Midbrain (tissue), 1 donor: ENCODE measurements around the gene STUM.

Source experiments
- DNase-seq: peaks from one replicate; lab custom pipeline; 2025; lab: John Stamatoyannopoulos, UW

STUM gene

GRCh38 chr1:226533220-226533619 is 15.3 kb upstream of the STUM start:
- no peak for DNase-seq

- no peak for DNase-seq
Observed at GRCh38 chr1:226534098-226534497, 14.5 kb upstream of the STUM start.

GRCh38 chr1:226534645-226535044 is 13.9 kb upstream of the STUM start:
- no peak for DNase-seq

- DNase-seq: no peak
Observed at GRCh38 chr1:226535666-226536065, 12.9 kb upstream of the STUM start.

DNA sequence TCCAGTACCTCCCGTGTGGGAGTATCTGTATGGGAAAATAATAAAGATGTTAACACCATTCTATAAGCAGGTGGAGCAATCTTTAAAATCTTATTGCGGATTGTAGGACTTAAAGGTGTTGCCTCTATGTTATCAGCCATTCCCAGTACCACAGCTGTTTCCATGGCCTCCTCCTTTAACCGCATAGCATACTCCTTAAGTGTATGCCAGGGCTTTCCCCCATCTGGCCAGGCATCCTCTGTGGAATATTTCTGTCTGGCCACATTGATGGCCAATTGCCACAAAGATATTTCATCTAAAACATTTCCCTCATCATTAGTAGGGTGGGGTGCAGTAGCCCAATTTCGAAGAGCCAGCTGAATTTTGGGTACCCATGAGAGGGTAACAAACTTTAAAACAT is 7.3 kb upstream of the STUM start:
- DNase-seq: no peak

DNA sequence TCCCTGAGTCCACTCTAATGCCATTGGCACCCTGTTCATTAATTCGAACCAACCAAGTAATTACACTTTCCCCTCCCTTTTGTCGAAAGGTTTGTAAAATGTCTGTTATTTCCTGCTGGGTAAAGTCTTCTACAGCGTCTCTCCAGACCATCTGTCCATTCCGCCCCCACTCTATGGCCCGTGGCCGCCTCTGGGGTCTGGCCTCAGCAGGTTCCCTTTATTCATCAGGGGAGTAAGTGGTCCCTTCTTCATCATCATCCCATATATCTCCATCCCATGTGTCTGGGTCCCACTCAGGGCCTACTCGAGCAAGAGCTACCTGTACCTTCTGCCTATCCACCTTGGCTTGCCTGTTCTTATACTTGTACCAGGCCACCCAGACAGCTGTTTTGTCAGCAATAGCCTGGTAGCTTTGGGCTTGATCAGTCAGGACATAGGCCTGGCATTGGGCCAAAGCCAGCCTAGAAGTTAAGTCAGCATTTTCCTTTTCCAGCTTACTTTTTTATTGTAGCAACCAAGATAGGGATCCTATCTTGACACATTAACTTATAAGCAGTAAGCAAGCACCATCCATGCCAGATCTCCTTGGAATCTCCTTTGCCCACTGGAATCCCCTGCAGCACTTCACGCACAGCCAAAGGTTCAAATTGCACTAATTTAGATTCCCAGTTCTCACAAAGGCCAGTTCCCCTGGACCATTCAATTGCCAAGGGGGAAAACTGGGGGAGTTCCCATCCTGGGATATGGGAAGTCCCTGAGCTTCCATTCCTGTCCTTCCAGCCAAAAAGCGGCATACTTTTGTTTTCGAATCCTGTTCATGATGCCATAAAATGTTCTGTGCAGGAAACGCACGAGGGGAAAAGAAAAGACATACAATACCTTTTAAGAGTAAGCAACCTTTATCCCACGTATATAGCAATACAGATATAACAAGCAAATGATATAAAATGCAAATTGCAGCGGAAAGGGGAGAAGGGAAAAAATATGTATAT is 6.6 kb upstream of the STUM start:
- no peak for DNase-seq

DNA sequence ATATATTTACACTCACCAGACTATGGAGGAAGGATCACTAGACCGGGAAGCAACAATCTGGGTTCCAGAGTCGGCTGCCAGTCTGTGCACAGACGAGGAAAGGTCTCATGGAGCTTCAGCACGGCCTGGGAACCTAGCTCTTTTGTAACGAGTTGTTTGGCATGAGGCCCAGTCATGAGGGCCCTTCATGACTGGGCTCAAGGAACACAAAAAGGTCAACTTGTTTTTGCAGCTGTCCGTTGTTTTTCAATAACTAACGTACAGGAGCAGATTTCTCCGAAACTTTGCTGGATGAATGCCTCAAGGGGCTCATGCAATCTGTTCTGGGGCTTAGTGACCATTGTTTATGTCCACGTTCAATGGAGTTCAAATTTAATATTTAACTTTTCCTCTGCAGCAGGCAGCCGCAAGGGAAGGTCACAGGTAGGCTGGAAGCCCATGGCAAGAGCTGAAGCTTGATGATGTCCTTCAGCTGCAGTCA is 5.9 kb upstream of the STUM start:
- no peak for DNase-seq

- no peak for DNase-seq
Observed at GRCh38 chr1:226545836-226546596, 2.5 kb upstream of the STUM start.

GRCh38 chr1:226546926-226547325 is 1.6 kb upstream of the STUM start:
- no peak for DNase-seq

DNA sequence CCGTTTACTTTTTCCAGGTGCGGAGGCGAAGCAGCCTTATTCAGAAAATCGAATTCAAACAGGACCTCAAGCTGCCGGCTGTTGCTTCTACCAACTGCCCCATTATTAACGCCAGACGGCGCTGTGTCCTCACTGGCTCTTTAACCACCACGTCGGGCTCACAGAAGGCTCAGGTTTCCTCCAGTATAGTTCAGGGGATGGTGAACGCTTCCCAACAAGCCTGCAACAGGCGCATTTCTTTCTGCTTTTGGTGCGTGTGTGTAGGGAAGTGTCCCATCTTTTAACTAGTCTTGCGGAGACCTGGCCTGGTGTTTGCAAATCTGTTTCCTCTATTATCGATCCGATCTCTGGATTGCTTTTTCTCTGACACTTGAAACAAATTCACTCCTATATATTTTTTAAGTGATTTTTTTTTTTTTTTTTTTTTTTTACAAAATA is 791 bp upstream of the STUM start:
- peak; percentile 80 for DNase-seq

GRCh38 chr1:226549094-226549936 is 751 bp downstream of the STUM start:
- no peak for DNase-seq

DNA sequence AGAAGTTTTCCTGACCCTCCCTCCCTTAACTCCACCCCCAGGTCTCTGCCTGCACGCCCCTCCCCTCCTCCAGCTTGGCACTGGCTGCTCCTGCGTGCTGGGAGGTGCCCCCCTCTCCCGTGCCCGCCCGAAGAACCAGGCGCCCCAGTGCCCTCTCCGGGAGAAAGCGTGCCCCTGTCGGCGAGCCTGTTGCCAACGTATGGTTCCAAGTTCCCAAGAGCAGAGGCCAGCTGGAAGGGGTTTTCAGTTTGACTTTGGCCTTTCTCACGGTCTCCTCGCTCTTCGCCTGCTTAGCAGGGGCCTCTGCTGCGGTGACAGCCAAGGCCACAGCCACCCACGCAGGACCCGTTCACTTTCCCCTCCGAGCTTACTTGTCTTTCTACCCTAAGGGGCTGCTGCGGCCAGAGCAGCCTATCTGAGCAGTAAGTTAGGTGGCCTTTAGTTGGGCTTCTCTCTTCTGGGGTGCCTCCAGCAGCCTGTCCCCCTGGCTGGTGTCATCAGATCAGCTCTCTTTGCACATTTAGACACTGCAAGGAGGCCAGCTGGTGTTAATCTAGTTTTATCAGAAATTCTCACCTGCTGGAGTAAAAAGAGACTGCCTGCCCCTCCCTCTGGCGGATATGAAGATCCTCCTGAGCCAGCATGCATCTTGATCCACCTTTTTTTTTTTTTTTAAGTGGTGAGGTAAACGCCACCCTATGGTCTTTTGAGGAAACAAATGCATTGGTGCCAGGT is 1.5 kb downstream of the STUM start:
- DNase-seq: peak; percentile 55

- DNase-seq: no peak
Observed at GRCh38 chr1:226550672-226551041, 2.1 kb downstream of the STUM start.

DNA sequence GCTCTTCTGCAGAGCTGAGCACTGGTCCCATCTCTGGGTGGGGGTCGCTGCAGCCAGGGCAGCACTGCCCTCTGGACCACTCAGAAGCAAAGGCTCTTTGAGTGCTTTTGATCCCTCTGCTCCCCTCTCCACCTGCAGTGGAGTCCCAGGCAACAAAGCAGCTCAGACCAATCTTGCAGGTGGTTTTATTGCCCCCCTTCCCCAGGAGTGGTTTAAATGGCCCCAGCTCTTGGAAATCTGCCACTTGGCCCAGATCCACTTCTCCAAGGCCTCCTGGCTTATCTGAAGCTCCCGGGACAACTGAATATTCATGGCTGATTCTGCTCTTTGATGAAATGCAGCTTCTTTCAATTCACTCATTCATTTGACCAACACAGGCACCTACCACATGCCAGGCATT is 2.7 kb downstream of the STUM start:
- no peak for DNase-seq

DNA sequence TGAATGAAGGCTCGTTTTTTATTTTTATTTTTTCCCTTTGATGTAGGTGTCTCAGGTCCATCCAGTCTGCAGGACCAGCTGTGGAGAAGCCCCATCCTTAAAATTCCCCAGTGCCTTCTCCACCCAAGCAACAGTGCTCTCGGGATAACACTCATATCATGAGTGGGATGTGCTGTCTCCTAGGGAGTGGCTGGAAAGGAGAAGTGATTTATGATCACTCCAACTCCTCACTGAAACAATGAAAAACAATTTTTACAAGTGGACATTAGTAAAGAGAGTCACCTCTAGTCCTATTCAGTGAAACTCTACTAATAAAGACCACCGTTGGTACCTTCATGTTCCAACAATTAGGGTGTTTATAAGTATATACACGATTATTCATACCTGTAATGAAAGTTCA is 3.5 kb downstream of the STUM start:
- DNase-seq: no peak

- no peak for DNase-seq
Observed at GRCh38 chr1:226553266-226553923, 4.8 kb downstream of the STUM start.

DNA sequence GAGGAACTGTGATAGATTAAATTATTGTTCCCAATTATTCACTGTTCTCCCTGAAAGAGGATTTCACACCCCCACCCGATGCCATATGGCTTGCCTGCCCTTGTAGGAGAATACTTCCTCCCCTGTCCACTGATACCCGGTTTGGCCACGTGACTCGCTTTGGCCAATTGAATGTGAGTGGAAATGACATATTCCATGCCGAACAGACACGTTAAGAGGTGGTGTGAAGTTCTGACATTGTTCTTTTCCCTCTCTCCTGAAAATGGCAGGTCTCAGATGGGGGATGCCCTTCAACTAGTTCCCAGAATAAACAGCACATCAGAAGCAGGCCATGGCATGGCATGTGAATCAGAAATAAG is 5.3 kb downstream of the STUM start:
- no peak for DNase-seq

GRCh38 chr1:226555092-226555491 is 6.5 kb downstream of the STUM start:
- no peak for DNase-seq

- no peak for DNase-seq
Observed at GRCh38 chr1:226557424-226557823, 8.9 kb downstream of the STUM start.

DNA sequence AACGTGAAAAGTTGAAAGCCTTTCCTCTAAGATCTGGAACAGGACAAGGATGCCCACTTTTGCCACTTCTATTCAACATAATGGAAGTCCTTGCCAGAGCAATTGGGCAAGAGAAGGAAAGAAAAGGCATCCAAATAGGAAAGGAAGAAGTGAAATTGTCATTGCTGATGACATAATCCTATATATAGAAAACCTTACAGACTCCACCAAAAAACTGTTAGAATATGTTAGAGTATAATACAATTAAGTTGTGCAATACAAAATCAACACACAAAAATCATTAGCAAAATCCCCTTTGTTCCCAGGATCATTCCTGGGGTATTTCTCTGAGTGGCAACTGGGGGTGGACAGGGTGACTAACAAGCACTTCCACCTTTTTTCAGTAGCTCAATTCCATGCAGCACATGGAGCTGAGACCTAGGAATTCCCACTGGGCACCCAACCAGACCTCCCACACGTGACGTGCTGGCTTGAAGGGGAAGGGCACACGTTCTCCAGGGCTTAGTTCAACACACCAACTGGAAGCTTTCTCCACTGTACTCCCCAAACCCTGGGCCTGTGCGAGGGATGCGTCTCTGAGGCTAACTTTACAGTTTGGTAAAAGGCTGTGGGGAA is 9.6 kb downstream of the STUM start:
- DNase-seq: no peak
